Measurements from ENCODE around the gene GTPBP6.
A peak's percentile ranks its signal among the peaks of the same experiment; 100 is the strongest.

GTPBP6 gene

GRCh38 chrX:276581-277201, 41.9 kb downstream of the GTPBP6 start:
- Histone ChIP-seq H3K27me3 (ENCODE audit: low read length) (no peaks in the 10 kb centered on the region), H3K27ac (ENCODE audit: low read depth, low read length) (no peak overlapping the region), H4K20me1 (ENCODE audit: low read depth, low read length) (no peaks in the 10 kb centered on the region), H3K4me3 (ENCODE audit: insufficient read depth, low read length, poor library complexity, severe bottlenecking) (peak overlapping the region; percentile 44), H3F3A (ENCODE audit: insufficient read depth) (peaks cover 6% of the 10 kb centered on the region), H3K9me3 (ENCODE audit: insufficient read depth, low read length) (no peaks in the 10 kb centered on the region), H3K9me2 (replicated peaks; ENCODE audit: insufficient read depth, low read length) (no peaks in the 10 kb centered on the region), H3K36me3 (ENCODE audit: low read length) (no peaks in the 10 kb centered on the region), H3K9ac (ENCODE audit: low read length) (peak overlapping the region; percentile 48), H3K79me2 (ENCODE audit: insufficient read depth, low read length) (no peaks in the 10 kb centered on the region), H2AFZ (ENCODE audit: low read depth, low read length, severe bottlenecking) (peak overlapping the region; percentile 13), H3K4me2 (ENCODE audit: low read depth, low read length, poor library complexity, severe bottlenecking) (peak overlapping the region; percentile 51)
- TF ChIP-seq EZH2phosphoT487 (conservative IDR thresholded peaks at IDR 0.05; ENCODE audit: low read length) (no peak), CTCF (IDR thresholded peaks at IDR 0.05; ENCODE audit: insufficient read depth, low read length, poor library complexity, severe bottlenecking) (no peak)

- Histone ChIP-seq H3K9me2 (replicated peaks; ENCODE audit: insufficient read depth, low read length) (no peaks in the 10 kb centered on the region), H3K79me2 (ENCODE audit: insufficient read depth, low read length) (no peaks in the 10 kb centered on the region), H3K4me3 (ENCODE audit: insufficient read depth, low read length, poor library complexity, severe bottlenecking) (peak overlapping the region; percentile 44), H3K36me3 (ENCODE audit: low read length) (no peaks in the 10 kb centered on the region), H3K27me3 (ENCODE audit: low read length) (no peaks in the 10 kb centered on the region), H3F3A (ENCODE audit: insufficient read depth) (no peaks in the 10 kb centered on the region), H3K9ac (ENCODE audit: low read length) (peak overlapping the region; percentile 48), H4K20me1 (ENCODE audit: low read depth, low read length) (no peaks in the 10 kb centered on the region), H3K27ac (ENCODE audit: low read depth, low read length) (no peak overlapping the region), H3K9me3 (ENCODE audit: insufficient read depth, low read length) (no peaks in the 10 kb centered on the region), H3K4me2 (ENCODE audit: low read depth, low read length, poor library complexity, severe bottlenecking) (peak overlapping the region; percentile 51), H2AFZ (ENCODE audit: low read depth, low read length, severe bottlenecking) (peak overlapping the region; percentile 13)
- TF ChIP-seq EZH2phosphoT487 (conservative IDR thresholded peaks at IDR 0.05; ENCODE audit: low read length) (no peak), CTCF (IDR thresholded peaks at IDR 0.05; ENCODE audit: insufficient read depth, low read length, poor library complexity, severe bottlenecking) (no peak)
These were observed 42.5 kb downstream of the GTPBP6 start for GRCh38 chrX:275967-276580.

- H3K4me3 ChIP-seq (ENCODE audit: insufficient read depth, low read length, poor library complexity, severe bottlenecking), result no peak overlapping the region
- no peak overlapping the region for H3K9ac ChIP-seq (ENCODE audit: low read length)
- no peaks in the 10 kb centered on the region for H3F3A ChIP-seq (ENCODE audit: insufficient read depth)
- no peak overlapping the region for H2AFZ ChIP-seq (ENCODE audit: low read depth, low read length, severe bottlenecking)
- no peaks in the 10 kb centered on the region for H3K9me3 ChIP-seq (ENCODE audit: insufficient read depth, low read length)
- H3K27ac ChIP-seq (ENCODE audit: low read depth, low read length), result no peak overlapping the region
- no peaks in the 10 kb centered on the region for H3K79me2 ChIP-seq (ENCODE audit: insufficient read depth, low read length)
- H3K4me2 ChIP-seq (ENCODE audit: low read depth, low read length, poor library complexity, severe bottlenecking), result peak overlapping the region; percentile 51
- no peaks in the 10 kb centered on the region for H3K36me3 ChIP-seq (ENCODE audit: low read length)
- no peaks in the 10 kb centered on the region for H4K20me1 ChIP-seq (ENCODE audit: low read depth, low read length)
- TF ChIP-seq EZH2phosphoT487 (conservative IDR thresholded peaks at IDR 0.05; ENCODE audit: low read length), result no peak
- TF ChIP-seq CTCF (IDR thresholded peaks at IDR 0.05; ENCODE audit: insufficient read depth, low read length, poor library complexity, severe bottlenecking), result no peak
- H3K9me2 ChIP-seq (replicated peaks; ENCODE audit: insufficient read depth, low read length), result no peaks in the 10 kb centered on the region
- H3K27me3 ChIP-seq (ENCODE audit: low read length), result no peaks in the 10 kb centered on the region
These were observed 43.1 kb downstream of the GTPBP6 start for GRCh38 chrX:275476-275966.

Data from SU-DHL-6 (cell line).